ENCODE data around the gene CHMP2A. TPM values are rescaled to one million over a fixed set of nuclear protein-coding genes. Genes with fewer than 3 reads are reported as not detected.

Gene CHMP2A
- total RNA-seq, 1 donor: 106 TPM

- Histone ChIP-seq H3K4me1 (ENCODE audit: insufficient read depth, low read length) (peaks cover 37% of the 10 kb centered on the region), H4K20me1 (ENCODE audit: insufficient read depth, low read length) (peaks cover 12% of the 10 kb centered on the region), H3K27me3 (ENCODE audit: insufficient read depth, low read length) (no peaks in the 10 kb centered on the region), H3K36me3 (ENCODE audit: insufficient read depth, low read length) (peaks cover 31% of the 10 kb centered on the region), H3K79me2 (ENCODE audit: insufficient read depth, low read length) (peaks cover 57% of the 10 kb centered on the region), H3K4me3 (ENCODE audit: insufficient read depth, low read length) (peak overlapping the region; percentile 87), H3K27ac (ENCODE audit: low read depth, low read length) (peak overlapping the region; percentile 83), H2AFZ (ENCODE audit: low read length) (no peak overlapping the region), H3K4me2 (ENCODE audit: insufficient read depth, low read length) (peak overlapping the region; percentile 97), H3K9me3 (ENCODE audit: low read depth, low read length) (no peaks in the 10 kb centered on the region)
- TF ChIP-seq CTCF (IDR thresholded peaks at IDR 0.05; ENCODE audit: extremely low read depth, low read depth, low read length): no peak
- DNase-seq (ENCODE audit: insufficient read length, low spot score, missing footprints): peak; percentile 83
Observed at GRCh38 chr19:58556622-58557220, 1.8 kb upstream of the CHMP2A start.

- Histone ChIP-seq H3K4me3 (ENCODE audit: insufficient read depth, low read length) (peak overlapping the region; percentile 87), H2AFZ (ENCODE audit: low read length) (no peak overlapping the region), H3K4me1 (ENCODE audit: insufficient read depth, low read length) (peaks cover 37% of the 10 kb centered on the region), H3K36me3 (ENCODE audit: insufficient read depth, low read length) (peaks cover 36% of the 10 kb centered on the region), H3K27ac (ENCODE audit: low read depth, low read length) (peak overlapping the region; percentile 83), H3K4me2 (ENCODE audit: insufficient read depth, low read length) (no peak overlapping the region), H3K9me3 (ENCODE audit: low read depth, low read length) (no peaks in the 10 kb centered on the region), H3K27me3 (ENCODE audit: insufficient read depth, low read length) (no peaks in the 10 kb centered on the region), H4K20me1 (ENCODE audit: insufficient read depth, low read length) (peaks cover 12% of the 10 kb centered on the region), H3K79me2 (ENCODE audit: insufficient read depth, low read length) (peaks cover 59% of the 10 kb centered on the region)
- peak; percentile 65 for DNase-seq (ENCODE audit: insufficient read length, low spot score, missing footprints)
- TF ChIP-seq CTCF (IDR thresholded peaks at IDR 0.05; ENCODE audit: extremely low read depth, low read depth, low read length): no peak
Observed at GRCh38 chr19:58555920-58556621, 1.2 kb upstream of the CHMP2A start.

DNA sequence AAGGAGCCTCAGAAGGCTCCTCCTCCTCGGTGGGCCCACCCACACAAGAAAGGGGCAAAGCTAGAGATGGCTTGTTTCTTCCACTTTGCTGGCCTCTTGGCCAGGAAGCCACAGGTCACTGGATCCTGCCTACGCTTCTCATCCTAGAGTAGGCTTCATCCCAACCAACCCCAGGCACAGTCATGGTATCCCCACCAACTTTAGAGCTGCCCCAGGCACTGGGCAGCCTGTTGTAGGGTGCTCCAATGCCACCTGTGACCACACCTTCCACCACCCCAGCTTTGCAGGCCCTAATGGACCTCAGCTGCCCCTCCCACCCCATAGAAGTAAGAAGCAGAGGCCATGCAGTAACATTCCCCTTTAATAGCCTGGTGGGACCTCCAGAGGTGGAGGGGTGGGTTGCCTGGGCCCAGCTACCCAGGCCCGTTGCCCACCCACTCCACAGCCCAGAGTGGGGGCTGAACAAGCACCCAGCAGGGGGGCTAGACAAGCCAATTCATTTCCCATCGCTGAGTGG lies 522 bp upstream of the CHMP2A start:
- DNase-seq (ENCODE audit: insufficient read length, low spot score, missing footprints): peak; percentile 27
- no peak for TF ChIP-seq CTCF (IDR thresholded peaks at IDR 0.05; ENCODE audit: extremely low read depth, low read depth, low read length)
- Histone ChIP-seq H3K9me3 (ENCODE audit: low read depth, low read length) (no peaks in the 10 kb centered on the region), H3K27me3 (ENCODE audit: insufficient read depth, low read length) (no peaks in the 10 kb centered on the region), H2AFZ (ENCODE audit: low read length) (peak overlapping the region; percentile 76), H3K4me3 (ENCODE audit: insufficient read depth, low read length) (peak overlapping the region; percentile 88), H3K4me2 (ENCODE audit: insufficient read depth, low read length) (peak overlapping the region; percentile 99), H3K27ac (ENCODE audit: low read depth, low read length) (peak overlapping the region; percentile 89), H4K20me1 (ENCODE audit: insufficient read depth, low read length) (peaks cover 17% of the 10 kb centered on the region), H3K79me2 (ENCODE audit: insufficient read depth, low read length) (peaks cover 64% of the 10 kb centered on the region), H3K36me3 (ENCODE audit: insufficient read depth, low read length) (peaks cover 42% of the 10 kb centered on the region), H3K4me1 (ENCODE audit: insufficient read depth, low read length) (peaks cover 37% of the 10 kb centered on the region)
